T-helper 22 cell (primary cell): ENCODE data around the gene APRT.
A peak's percentile ranks its signal among the peaks of the same experiment; 100 is the strongest.

Experiments used
- DNase-seq: peaks from one replicate; pipeline ENCODE4 v3.0.0-alpha.2; 2020; ENCODE audit warnings: low read depth

Gene APRT

DNA sequence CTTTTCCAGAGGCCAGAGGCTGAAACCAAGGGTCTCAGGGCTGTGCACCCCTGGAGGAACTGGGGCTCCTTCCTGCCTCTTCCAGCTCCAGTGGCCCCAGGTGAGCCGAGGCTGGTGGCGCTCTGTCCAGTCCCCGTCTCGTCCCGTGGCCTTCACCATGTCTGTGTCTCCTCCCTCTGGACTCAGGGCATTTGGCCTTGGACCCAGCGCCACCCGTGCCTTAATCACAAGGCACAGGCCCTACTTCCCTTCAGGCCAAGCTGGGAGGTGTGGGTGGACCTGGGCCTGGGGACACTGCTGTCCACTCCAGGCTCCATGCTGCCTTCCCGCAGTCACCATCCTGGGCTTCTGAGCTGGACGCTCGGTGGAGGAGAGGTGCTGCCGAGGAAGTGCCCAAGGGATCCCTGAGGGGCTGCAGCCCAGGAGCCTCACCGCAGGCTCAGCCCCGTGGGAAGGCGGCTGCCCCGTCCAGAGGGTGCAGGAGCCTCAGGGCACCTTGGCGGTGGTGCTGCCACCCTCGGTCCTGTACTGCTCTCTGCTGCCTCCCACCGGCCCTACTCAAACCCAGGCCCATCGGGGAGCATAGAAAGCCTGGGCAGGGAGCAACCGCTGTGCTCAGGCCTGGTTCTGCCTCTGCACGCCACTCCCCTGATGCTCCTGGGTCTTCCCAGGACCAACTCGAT is 9.6 kb upstream of the APRT start:
- no peak for DNase-seq

DNA sequence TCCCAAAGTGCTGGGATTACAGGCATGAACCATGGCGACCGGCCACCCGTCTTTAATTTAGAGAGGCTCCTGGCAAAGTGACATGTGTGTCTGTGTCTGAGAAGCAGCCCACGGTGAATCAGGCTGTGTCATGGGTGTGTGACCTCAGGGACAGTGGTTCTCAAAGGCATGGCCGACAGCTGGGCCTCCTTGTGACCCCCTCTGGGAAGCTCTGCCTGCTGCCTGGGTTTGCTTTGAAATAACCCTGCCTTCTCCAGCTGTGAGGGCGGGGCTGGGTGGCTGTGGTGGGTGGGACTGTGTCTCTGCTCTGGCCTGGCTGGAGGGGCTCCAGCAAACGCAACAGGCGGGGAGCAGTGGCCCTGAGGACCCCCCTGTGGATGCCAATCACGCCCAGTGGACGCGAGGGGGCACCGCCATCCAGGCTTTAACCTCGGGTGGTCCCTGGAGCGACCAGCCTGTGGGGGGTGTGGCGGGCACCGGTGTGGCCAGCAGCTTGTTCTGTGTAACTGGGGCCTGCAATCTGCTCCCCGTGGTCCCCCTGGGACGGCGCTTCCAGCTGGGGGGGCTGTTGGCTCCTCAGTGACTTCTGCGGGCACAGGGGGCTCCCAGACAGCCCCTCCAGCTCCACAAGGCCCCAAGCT is 8.8 kb upstream of the APRT start:
- no peak for DNase-seq

DNA sequence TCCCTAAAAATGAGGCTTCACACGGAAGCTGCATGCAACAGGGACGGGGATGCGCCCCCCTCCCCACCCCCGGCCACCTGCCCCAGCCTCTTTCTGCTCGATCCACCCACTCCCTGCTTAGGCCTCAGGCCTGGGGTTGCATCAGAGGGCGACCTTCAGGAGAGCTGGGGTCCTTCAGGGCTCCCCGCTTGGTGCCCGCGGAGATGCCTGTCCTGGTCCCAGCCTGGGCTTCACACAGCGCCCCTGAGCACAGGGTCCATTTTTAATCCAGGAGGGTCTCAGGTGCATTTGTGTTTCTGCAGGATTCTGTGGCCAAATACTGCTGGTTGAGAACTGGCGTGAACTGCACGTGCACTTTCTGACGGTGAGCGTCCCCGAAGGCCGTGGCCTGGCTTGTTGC is 7.4 kb upstream of the APRT start:
- no peak for DNase-seq

- DNase-seq: no peak
Measured at GRCh38 chr16:88818575-88818874, 6.8 kb upstream of the APRT start.

GRCh38 chr16:88817785-88818574 is 6.3 kb upstream of the APRT start:
- DNase-seq: no peak

- DNase-seq: no peak
Measured at GRCh38 chr16:88816736-88817535, 5.2 kb upstream of the APRT start.

DNA sequence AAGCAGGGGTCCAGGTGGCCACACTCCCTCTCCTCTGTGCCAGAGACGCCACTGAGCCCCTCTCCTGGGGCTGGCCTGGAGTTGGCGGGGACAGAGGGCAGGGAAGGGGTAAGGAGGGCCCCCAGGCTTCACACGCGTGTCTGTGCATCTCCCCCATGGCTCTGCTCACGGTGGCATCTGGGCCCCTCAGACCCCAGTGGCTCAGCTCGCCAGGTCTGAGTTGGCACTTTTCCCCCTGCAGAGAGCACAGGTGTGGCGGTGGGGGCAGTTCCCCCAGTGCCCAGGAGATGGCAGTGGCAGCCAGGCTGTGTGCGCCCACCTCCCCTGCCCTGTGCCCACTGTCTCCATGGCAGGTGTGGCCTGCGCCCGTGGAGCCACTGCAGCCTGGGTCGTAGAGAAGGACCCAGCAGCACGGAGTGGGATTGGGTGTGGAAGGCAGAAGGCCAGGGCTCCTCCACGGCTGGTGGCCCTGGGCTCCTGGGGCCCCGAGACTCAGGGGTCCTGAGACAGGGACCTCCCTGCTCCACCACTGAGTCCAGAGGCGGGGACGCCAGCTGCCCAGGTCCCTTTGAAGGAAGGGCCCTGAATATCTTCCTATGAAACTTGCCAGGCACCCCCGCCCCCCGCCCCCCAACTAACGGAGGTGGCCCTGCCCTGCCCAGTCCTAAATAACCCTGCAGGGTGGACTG is 4.3 kb upstream of the APRT start:
- no peak for DNase-seq

- no peak for DNase-seq
Measured at GRCh38 chr16:88815227-88815626, 3.5 kb upstream of the APRT start.

DNA sequence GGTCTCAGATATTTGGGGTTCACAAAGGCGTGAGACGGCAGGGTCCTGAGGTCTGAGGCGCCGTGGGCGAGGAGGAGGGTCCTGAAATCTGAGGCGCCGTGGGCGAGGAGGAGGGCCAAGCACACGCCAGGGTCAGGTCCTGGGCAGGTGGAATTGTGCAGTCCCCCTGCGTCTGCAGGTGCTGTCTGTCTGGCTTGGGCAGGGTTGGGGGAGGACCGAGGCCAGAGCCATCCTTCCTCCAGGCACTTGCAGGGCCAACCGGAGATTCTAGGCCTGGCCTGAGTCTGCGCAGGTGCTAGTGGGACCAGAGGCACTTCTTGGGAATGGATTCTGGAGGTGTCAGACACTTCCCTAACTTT is 2.4 kb upstream of the APRT start:
- DNase-seq: no peak

GRCh38 chr16:88813269-88814143 is 1.8 kb upstream of the APRT start:
- DNase-seq: no peak

DNA sequence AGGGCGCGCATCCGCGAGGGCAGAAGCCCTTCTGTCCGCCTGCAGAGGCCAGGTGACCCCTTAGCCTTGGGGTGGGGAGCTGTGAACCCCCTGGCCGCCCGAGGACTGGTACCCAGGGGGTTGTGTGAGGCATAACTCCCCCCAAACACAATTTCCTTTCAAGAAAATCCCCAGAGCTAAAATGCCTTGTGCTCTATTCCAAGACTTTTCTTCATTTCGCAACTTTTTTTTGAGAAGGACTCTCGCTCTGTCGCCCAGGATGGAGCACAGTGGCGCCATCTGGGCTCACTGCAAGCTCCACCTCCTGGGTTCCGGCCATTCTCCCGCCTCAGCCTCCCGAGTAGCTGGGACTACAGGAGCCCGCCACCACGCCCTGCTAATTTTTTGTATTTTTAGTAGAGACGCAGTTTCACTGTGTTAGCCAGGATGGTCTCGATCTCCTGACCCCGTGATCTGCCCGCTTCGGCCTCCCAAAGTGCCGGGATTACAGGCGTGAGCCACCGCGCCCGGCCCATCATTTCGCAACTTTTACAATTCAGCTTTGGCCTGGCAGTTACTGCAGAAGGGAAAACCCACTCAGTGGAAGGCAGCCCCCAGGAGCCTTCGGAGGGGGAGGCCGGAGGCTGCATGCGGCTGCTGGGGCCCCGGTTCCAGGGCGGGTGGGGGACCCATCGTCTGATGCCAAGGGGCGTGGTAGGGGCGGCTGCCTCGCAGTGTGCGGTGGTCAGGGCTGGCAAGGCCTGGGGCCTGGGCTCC is 963 bp upstream of the APRT start:
- no peak for DNase-seq

DNA sequence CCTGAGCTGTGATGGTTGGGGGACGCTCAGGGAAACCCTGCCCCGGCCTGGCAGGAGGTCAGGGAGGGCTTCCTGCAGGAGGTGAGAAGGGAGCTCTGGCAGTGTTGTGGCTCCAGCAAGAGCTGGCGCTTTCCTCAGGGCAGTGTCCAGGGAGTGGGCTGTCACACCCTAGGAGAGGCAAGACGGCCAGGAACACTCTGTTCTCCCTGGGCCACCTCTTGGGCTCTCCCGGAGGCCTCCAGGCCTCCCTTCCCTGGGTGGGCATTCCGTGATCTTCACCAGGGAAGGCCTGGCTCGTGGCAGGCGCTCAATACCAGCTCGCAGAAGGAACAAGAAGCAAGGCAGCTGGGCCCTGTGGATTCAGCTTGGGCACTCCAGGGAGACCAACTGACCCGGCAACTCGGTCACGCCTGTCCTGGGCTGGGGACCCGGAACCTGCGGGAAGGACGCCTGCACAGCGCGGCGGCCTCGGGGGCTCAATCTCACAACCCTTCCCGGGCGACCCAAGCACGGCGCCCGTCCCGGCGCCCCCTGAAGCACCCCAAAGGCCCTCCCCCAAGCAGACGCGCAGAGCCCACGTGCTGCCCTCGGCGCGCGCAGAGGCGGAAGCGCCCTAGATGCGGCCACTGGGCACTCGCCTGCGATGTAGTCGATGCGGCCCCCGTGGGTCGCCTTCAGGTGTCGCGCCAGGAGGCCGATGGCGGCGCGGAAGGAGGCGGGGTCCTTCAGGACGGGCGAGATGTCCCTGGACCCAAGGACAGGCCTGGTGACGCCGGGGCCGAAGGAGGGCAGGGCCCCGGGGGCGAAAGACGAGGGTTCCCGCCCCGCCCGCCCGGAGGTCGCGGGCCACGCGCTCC is 588 bp downstream of the APRT start:
- peak; percentile 53 for DNase-seq

DNA sequence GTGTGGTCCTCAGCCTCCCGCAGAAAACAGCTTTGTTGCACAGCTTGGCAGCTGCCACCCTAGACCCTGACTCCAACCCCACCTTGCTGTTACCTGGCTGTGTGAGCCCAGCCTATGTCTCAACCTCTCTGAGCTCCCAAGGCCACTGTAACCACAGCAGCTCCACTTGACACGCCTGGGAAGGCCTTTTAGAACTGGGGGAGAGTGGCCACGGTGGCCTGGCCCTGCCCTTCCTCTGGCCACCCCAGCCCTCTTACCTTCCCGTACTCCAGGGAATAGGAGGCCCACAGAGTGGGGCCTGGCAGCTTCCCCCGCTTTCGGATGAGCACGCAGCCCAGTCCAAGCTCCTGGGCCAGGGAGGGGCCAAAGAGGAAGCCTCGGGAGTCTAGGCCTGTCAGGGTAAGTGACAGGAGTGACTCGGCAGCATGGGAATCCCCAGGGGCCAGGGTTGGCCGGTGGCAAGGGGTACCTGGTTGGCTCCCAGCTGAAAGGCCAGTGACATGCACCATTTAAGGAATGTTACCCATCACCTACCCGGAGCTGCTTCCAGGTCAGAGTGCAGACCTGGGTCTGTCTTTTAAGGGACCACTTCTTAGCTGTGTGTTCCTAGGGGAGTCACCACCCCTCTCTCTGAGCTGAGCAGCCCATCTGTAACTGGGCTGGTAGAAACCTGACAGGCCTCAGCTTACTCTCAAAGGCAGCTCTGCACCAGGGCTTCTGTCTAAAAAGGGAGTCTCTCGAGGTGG is 1.4 kb downstream of the APRT start:
- no peak for DNase-seq

GRCh38 chr16:88809676-88810165 is 2.0 kb downstream of the APRT start:
- no peak for DNase-seq

DNA sequence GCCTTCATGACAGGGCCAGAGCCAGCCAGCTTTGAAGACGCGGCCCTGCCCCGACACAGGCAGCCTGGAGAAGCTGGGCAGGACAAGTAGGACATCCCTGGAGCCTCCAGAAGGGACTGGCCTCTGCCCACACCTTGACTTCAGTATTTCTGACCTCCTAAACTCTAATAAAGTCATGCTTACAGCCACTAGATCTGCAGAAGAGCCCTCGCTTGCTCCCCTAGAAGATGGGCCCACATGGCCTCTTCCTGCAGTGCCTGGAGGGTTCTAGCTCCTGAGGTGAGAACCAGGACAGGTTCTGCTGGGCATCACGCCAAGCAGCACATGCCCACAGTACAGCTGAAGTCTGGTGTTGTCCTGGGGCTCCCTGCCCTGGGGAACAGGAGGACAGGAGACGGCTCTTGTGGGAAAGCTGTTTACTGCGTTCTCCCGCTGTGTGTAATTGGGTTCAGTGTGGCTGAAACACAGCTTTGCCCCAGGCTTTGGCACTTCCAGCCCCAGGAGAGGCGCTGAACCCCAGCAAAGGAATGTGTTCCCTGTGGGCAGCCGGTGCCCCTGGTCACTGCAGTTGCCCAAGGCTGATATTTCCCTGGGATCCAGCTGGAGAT is 2.6 kb downstream of the APRT start:
- no peak for DNase-seq

DNA sequence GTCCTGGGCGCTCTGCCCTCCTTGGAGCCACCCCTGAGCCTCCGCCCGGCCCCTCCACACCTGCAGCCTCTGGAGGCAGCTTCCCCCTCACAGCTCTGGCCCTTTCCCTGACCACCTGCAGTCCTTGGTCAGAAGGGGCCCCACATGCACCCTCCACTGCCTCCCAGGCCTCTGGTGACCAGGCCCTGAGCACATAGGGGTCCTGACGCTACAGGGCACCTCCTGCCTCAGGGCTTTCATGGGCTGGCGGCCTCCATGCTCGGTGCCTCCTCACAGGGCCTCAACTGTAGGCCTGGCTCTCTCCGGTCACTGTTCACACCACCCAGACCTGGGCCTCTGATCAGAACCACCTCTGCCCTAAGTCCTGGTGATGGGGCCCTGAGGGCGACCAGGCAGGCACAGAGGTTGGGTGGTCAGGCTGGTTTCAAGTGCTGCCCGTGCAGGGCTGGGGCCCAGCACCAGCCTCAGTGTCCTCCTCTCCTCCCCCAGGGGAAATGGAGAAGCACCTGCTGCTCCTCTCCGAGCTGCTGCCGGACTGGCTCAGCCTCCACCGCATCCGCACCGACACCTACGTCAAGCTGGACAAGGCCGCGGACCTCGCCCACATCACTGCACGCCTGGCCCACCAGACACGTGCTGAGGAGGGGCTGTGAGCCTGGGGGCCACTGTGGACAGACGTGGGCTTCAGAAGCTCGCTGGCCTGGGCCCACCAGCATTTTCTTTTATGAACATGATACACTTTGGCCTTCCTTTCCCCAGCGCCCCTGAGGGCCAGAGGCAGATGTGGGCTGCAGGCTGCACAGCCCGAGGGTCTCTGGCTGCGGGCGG is 3.9 kb downstream of the APRT start:
- DNase-seq: no peak

DNA sequence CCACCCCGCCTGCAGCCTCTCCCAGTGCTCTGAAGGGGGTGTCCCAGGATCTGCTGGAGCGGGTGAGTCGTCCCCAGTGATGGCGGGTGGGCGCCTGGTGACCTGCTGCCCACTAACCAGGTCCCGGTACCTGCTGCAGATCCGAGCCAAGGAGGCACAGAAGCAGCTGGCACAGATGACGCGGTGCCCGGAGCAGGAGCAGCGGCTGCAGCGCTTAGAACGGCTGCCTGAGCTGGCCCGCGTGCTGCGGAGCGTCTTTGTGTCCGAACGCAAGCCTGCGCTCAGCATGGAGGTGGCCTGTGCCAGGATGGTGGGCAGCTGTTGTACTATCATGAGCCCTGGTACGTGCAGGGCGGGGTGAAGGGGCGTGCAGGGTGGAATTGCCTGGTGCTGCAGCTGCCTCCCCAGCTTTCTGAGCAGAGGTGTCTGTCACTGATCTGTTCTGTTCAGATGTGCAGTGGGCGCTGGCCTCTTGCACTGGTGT is 4.5 kb downstream of the APRT start:
- DNase-seq: no peak
